IPS DF 6.9 (cell line): ENCODE measurements around the gene OR4D6.

Experiments
- DNase-seq: peaks from one replicate; pipeline ENCODE4 v3.0.0-alpha.2; 2013; ENCODE audit warnings: low read depth, low spot score
- H3K27ac ChIP-seq: one replicate; pipeline ENCODE4 v1.5.1; 2013; ENCODE audit warnings: low read length, control low read depth
- H3K27me3 ChIP-seq: 2 replicates; pipeline ENCODE4 v1.6.1; 2013; ENCODE audit warnings: mild to moderate bottlenecking, low read length; ENCODE audit not compliant: control insufficient read depth, insufficient read depth
- H3K36me3 ChIP-seq: 2 replicates; pipeline ENCODE4 v1.6.1; 2013; ENCODE audit warnings: low read length; ENCODE audit not compliant: control insufficient read depth, insufficient read depth
- H3K4me1 ChIP-seq: 2 replicates; pipeline ENCODE4 v1.6.1; 2013; ENCODE audit warnings: low read length; ENCODE audit not compliant: control insufficient read depth, insufficient read depth
- H3K4me3 ChIP-seq: 2 replicates; pipeline ENCODE4 v1.5.1; 2013; ENCODE audit warnings: mild to moderate bottlenecking, low read length
- H3K9me3 ChIP-seq: 2 replicates; pipeline ENCODE4 v1.6.1; 2013; ENCODE audit warnings: low read length, inconsistent platforms; ENCODE audit not compliant: control insufficient read depth, insufficient read depth

OR4D6 gene

GRCh38 chr11:59503276-59503675, 46.5 kb downstream of the OR4D6 start, which contains the start of gene OR4D11:
Gene OR4D11, plus strand, starts transcription at chr11:59503576. Its CDS starts 0 bp downstream, at chr11:59503576.
- Histone ChIP-seq H3K4me3 (no peak within 1 kb of the TSS), H3K4me1 (no peaks in the 10 kb centered on the region), H3K27ac (no peak within 1 kb of the TSS), H3K9me3 (no peaks in the 10 kb centered on the region), H3K27me3 (no peaks in the 10 kb centered on the region), H3K36me3 (no peaks in the 10 kb centered on the region)
- no peak for DNase-seq
